Measurements from ENCODE around the gene ZNF525.

Gene ZNF525

DNA sequence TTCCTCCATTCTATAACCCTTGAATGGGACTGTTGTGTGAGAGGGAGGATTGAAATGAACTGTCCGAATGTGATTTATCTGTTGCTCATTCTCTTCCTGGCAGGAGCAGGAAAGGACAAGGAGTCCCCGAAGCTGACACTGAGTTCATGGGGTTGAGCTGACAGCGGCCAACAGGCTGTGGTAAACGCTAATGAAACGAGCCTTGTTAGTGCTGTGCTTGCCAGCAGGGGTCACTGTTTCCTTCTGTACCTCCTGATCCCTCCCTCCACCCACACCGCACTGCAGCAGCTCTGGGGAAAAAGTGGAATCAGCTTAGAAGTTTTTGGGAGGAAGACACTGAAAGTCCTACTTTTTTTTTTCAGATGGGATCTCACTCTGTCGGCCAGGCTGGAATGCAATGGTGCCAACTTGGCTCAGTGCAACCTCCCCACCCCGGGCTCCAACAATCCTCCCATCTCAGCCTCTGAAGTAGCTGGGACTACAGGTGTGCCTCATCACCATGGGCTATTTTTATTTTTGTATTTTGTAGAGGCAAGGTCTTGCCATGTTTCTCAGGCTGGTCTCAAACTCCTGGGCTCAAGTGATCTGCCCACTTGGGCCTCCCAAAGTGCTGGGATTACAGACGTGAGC lies 59.6 kb downstream of the ZNF525 start:
- TF ChIP-seq, protein P1, sequence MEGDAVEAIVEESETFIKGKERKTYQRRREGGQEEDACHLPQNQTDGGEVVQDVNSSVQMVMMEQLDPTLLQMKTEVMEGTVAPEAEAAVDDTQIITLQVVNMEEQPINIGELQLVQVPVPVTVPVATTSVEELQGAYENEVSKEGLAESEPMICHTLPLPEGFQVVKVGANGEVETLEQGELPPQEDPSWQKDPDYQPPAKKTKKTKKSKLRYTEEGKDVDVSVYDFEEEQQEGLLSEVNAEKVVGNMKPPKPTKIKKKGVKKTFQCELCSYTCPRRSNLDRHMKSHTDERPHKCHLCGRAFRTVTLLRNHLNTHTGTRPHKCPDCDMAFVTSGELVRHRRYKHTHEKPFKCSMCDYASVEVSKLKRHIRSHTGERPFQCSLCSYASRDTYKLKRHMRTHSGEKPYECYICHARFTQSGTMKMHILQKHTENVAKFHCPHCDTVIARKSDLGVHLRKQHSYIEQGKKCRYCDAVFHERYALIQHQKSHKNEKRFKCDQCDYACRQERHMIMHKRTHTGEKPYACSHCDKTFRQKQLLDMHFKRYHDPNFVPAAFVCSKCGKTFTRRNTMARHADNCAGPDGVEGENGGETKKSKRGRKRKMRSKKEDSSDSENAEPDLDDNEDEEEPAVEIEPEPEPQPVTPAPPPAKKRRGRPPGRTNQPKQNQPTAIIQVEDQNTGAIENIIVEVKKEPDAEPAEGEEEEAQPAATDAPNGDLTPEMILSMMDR (IDR thresholded peaks at IDR 0.05; ENCODE audit: control insufficient read depth, insufficient read depth, low read depth, low read length, missing control alignments) = peak; percentile 85
- peak; percentile 28 for DNase-seq (ENCODE audit: low read depth)
- H3K4me3 ChIP-seq (ENCODE audit: control insufficient read depth, low read depth, low read length) = no peak overlapping the region

GRCh38 chr19:53431399-53432087 lies 66.0 kb downstream of the ZNF525 start, which contains the start of gene ZNF761:
ZNF761 (plus strand) TSS chr19:53431984; CDS start chr19:53447269, 15,285 bp downstream.
- peak; percentile 44 for DNase-seq (ENCODE audit: low read depth)
- TF ChIP-seq, protein P1 (IDR thresholded peaks at IDR 0.05; ENCODE audit: control insufficient read depth, insufficient read depth, low read depth, low read length, missing control alignments) = peak; percentile 50
- peak within 1 kb of the TSS; percentile 85 for H3K4me3 ChIP-seq (ENCODE audit: control insufficient read depth, low read depth, low read length)

DNA sequence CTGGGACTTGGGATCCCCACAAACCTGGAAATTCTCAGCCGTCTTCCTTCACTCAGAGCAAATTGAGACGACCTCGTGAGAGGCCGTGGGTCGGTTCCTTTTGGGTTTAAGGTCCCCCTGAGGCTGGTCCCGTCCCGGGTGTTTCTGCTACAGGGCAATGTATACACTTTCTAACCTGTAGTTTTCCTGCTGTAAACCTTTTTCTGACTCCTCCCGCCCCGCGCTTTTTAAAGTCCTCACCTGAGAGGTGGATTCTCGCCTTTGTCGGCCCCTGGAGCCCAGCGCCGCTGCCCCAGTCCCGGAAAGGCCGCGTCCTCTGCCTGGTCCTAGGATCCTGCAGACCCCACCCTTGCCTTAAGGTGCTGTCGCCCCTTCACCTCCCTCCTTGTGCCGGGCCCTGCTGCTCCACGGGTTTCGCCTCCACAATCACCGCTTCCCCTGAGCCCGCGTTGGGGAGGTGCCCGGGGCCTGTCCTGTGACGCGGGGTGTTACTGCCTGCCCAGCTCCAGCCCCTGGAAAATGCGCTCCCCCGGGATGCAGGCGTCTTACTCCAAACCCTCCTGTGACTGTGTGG lies 66.7 kb downstream of the ZNF525 start:
- TF ChIP-seq, protein P1 (IDR thresholded peaks at IDR 0.05; ENCODE audit: control insufficient read depth, insufficient read depth, low read depth, low read length, missing control alignments) = no peak
- DNase-seq (ENCODE audit: low read depth) = no peak

More for the DNA sequence above, 66.7 kb downstream of the ZNF525 start:
- peak overlapping the region; percentile 85 for H3K4me3 ChIP-seq (ENCODE audit: control insufficient read depth, low read depth, low read length)

Measured in AG09309 (cell line).